GM12878 (cell line): ENCODE measurements around the gene EIF4E2. TPM values are rescaled to one million over a fixed set of nuclear protein-coding genes. Genes with fewer than 3 reads are reported as not detected.

Experiments
- ATAC-seq: fragments of 200-7000 bp; cut with Tn5 transposase; 3 replicates; pipeline ENCODE4 v1.9.1; 2020; ENCODE audit warnings: mild to moderate bottlenecking, moderate library complexity
- BruUV-seq: library from RNA; stranded (reverse); fragments of 400-500 nt; replicated peaks from 2 replicates; lab custom pipeline; 2021; lab: Mats Ljungman, UMichigan
- CTCF ChIA-PET: fragments of 300-600 bp; sonication (Branson Sonifier 250); formaldehyde crosslinking; extraction: SDS; loops from one replicate; lab custom pipeline; 2021; ENCODE audit warnings: inconsistent platforms; lab: Yijun Ruan, JAX
- POLR2A ChIA-PET: fragments of 350-600 bp; formaldehyde crosslinking; extraction: SDS; loops from one replicate; lab custom pipeline; 2021; ENCODE audit warnings: inconsistent platforms; lab: Charles Lee
- RAD21 ChIA-PET: fragments of 300-600 bp; sonication (Branson Sonifier 250); formaldehyde crosslinking; loops from one replicate; lab custom pipeline; 2023; ENCODE audit warnings: antibody characterized with exemption; ENCODE audit not compliant: unreplicated experiment; lab: Charles Lee
- SMC1A ChIA-PET: fragments of 300-600 bp; sonication (Branson Sonifier 250); formaldehyde crosslinking; loops from one replicate; lab custom pipeline; 2023; ENCODE audit not compliant: unreplicated experiment, uncharacterized antibody; lab: Charles Lee
- DNase-seq: peaks from one replicate; pipeline ENCODE4 v3.0.0-alpha.2; 2011; ENCODE audit warnings: low read depth, low spot score
- FAIRE-seq: peaks from 3 replicates; lab custom pipeline; 2011; peaks lifted over from hg19 to GRCh38; lab: Jason Lieb, UNC
- H2AFZ ChIP-seq: 2 replicates; pipeline ENCODE4 v1.6.0; 2011; ENCODE audit warnings: low read depth, low read length, control low read depth; ENCODE audit not compliant: control insufficient read depth
- H3K27ac ChIP-seq: 2 replicates; pipeline ENCODE4 v1.5.1; 2011; ENCODE audit warnings: control low read depth; ENCODE audit not compliant: control insufficient read depth, insufficient read depth
- H3K27me3 ChIP-seq, 2 experiments: replicated peaks in 1 of 2; 2 replicates each; pipeline versions ENCODE4 v1.6.0 to v1.6.1; 2011; ENCODE audit warnings: low read length in 1 of 2; ENCODE audit not compliant: control insufficient read depth in 2 of 2, insufficient read depth in 2 of 2
- H3K36me3 ChIP-seq, 2 experiments: 2 replicates each; pipeline ENCODE4 v1.5.1; 2011; ENCODE audit warnings: low read length in 1 of 2; ENCODE audit not compliant: control insufficient read depth in 2 of 2, insufficient read depth in 2 of 2
- H3K4me1 ChIP-seq: 2 replicates; pipeline ENCODE4 v1.6.1; 2011; ENCODE audit warnings: mild to moderate bottlenecking, low read length, moderate library complexity, mixed read lengths; ENCODE audit not compliant: control insufficient read depth, insufficient read depth
- H3K4me2 ChIP-seq: 2 replicates; pipeline ENCODE4 v1.6.0; 2011; ENCODE audit warnings: control low read depth; ENCODE audit not compliant: control insufficient read depth, insufficient read depth
- H3K4me3 ChIP-seq: fragments of 200-600 bp; sonication (generic); 2 replicates; pipeline ENCODE4 v1.5.1; 2016
- H3K79me2 ChIP-seq: 2 replicates; pipeline ENCODE4 v1.6.0; 2011; ENCODE audit warnings: low read length; ENCODE audit not compliant: control insufficient read depth, insufficient read depth
- H3K9ac ChIP-seq: 2 replicates; pipeline ENCODE4 v1.8.0; 2011; ENCODE audit warnings: low read length, control low read depth, mixed read lengths; ENCODE audit not compliant: control insufficient read depth, insufficient read depth
- H3K9me3 ChIP-seq: replicated peaks from 3 replicates; pipeline ENCODE4 v1.5.1; 2011; ENCODE audit warnings: mild to moderate bottlenecking, low read length; ENCODE audit not compliant: control insufficient read depth, insufficient read depth
- H4K20me1 ChIP-seq: 2 replicates; pipeline ENCODE4 v1.6.0; 2011; ENCODE audit not compliant: control insufficient read depth, insufficient read depth
- BMI1 ChIP-seq: fragments of 450-650 bp; IDR thresholded peaks from 2 replicates; pipeline ENCODE4 v1.6.1; 2016; ENCODE audit warnings: mild to moderate bottlenecking, moderate library complexity, borderline replicate concordance
- CHD2 ChIP-seq: IDR thresholded peaks from 2 replicates; pipeline ENCODE4 v1.6.1; 2011; ENCODE audit warnings: low read depth, low read length, improper control_type of control experiment, borderline replicate concordance
- HDGF ChIP-seq: fragments of 450-650 bp; IDR thresholded peaks from 2 replicates; pipeline ENCODE4 v1.6.1; 2016; ENCODE audit warnings: antibody characterized with exemption
- NBN ChIP-seq: fragments of 450-650 bp; IDR thresholded peaks from 2 replicates; pipeline ENCODE4 v1.6.1; 2016
- NFXL1 ChIP-seq: fragments of 450-650 bp; IDR thresholded peaks from 2 replicates; pipeline ENCODE4 v1.6.1; 2017; ENCODE audit warnings: antibody characterized with exemption, mild to moderate bottlenecking, borderline replicate concordance
- PRDM15 ChIP-seq: fragments of 450-650 bp; formaldehyde crosslinking; IDR thresholded peaks from 2 replicates; pipeline ENCODE4 v1.4.0; 2020; ENCODE audit warnings: mild to moderate bottlenecking, moderate library complexity
- RBBP5 ChIP-seq: fragments of 200-600 bp; sonication (generic); conservative IDR thresholded peaks from 2 replicates; pipeline ENCODE4 v1.6.1; 2016
- RCOR1 ChIP-seq: conservative IDR thresholded peaks from 2 replicates; pipeline ENCODE4 v1.6.1; 2012; ENCODE audit warnings: low read depth, low read length, improper control_type of control experiment
- TCF12 ChIP-seq: IDR thresholded peaks from 2 replicates; pipeline ENCODE4 v1.6.1; 2011; ENCODE audit warnings: low read depth, mild to moderate bottlenecking, low read length
- WGBS: methylation state at CpG from one replicate; pipeline ENCODE4 v1.1.6; 2016; ENCODE audit warnings: low lambda C conversion rate; ENCODE audit not compliant: insufficient replicate concordance, insufficient coverage; ENCODE audit errors: missing lambda C conversion rate; 5-methylcytosine and 5-hydroxymethylcytosine counted together
- in situ Hi-C: fragments of 300-500 bp; cut with MboI; formaldehyde crosslinking; loops from 9 replicates; pipeline ENCODE4 v1.14.3; 2018; ENCODE audit warnings: mixed read lengths
- intact Hi-C: fragments of 100-400 bp; cut with micrococcal nuclease; formaldehyde crosslinking; loops from one replicate; pipeline ENCODE4 v1.14.2; 2022; ENCODE audit not compliant: unreplicated experiment
- polyA plus RNA-seq, 11 experiments: library from polyadenylated mRNA; depleted of rRNA in 4 of 11; unstranded in 6 of 11; stranded (reverse) in 5 of 11; fragments of >200 nt; fragmentation: Nextera tagmentation in 4 of 11; fragmentation: Illumina TruSeq in 1 of 11; extraction: Ambion mirVana in 4 of 11; extraction: Trizol in 1 of 11; gene quantifications; 1 replicate in 1 of 11; 2 replicates in 10 of 11; pipeline versions ENCODE4 v1.2.1 to v1.2.3, GENCODE V29; 2011 to 2016; ENCODE audit warnings: inconsistent platforms in 2 of 11, missing spikeins in 2 of 11, low read depth in 1 of 11
- total RNA-seq, 4 experiments: library from RNA; depleted of rRNA in 3 of 4; stranded (reverse); fragments of >200 nt in 3 of 4; fragmentation: Illumina TruSeq in 1 of 4; extraction: Trizol in 1 of 4; gene quantifications; 2 replicates each; pipeline versions ENCODE4 v1.2.1 to v1.2.3, GENCODE V29; 2013 to 2021
- TF ChIP-seq, protein P1 (sequence below): fragments of 450-650 bp; IDR thresholded peaks from 2 replicates; pipeline ENCODE4 v1.6.1; 2018; ENCODE audit warnings: borderline replicate concordance, mild to moderate bottlenecking; ENCODE audit not compliant: partially characterized antibody
- TF ChIP-seq, protein P2 (sequence below): fragments of 450-650 bp; IDR thresholded peaks from 2 replicates; pipeline ENCODE4 v1.6.1; 2016; ENCODE audit warnings: mild to moderate bottlenecking
- TF ChIP-seq, protein P3 (sequence below): fragments of 450-650 bp; IDR thresholded peaks from 2 replicates; pipeline ENCODE4 v1.6.1; 2017; ENCODE audit warnings: mild to moderate bottlenecking, moderate library complexity

Gene EIF4E2
- total and polyA plus RNA-seq, 10 of the 15 experiments (the other 5 are each of a cell fraction or from before 2014, with no cell fraction given): 56.1 to 158 (median 110) TPM

DNA sequence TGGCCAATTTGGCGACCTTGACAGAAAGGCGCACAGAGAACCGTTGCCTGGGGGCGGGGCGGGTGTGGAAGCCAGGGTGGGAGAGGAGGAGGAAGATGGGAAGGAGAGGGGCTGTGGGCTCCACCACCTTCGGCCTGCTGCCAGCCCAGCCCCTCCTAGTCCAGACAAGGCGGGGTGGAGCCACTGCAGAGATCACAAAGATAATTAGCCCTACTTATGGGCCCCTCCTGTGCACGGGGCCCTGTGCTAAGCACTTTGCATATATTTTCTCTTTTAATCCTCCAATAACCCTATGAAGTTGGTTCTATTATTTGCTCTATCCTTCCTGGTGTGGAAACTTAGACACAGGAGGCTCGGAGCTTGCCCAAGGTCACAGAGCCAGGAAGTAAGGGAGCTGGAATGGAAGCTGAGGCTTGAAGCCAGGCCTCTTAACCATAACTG lies 49.1 kb upstream of the EIF4E2 start:
- DNase-seq (no peak), ATAC-seq (no peak), FAIRE-seq (no peak)
- H3K9ac ChIP-seq: no peak overlapping the region
- no peaks in the 10 kb centered on the region for H3K4me1 ChIP-seq
- CTCF ChIA-PET: no interaction called here
- SMC1A ChIA-PET: no interaction called here
- WGBS: 0% methylated on average over 4 of the region's 9 CpGs
- H4K20me1 ChIP-seq: no peaks in the 10 kb centered on the region
- intact Hi-C loops (no loop called here), in situ Hi-C loops (no loop called here)
- no peaks in the 10 kb centered on the region for H3K36me3 ChIP-seq
- RAD21 ChIA-PET: no interaction called here
- no peak overlapping the region for H3K4me2 ChIP-seq
- no peak overlapping the region for H3K27ac ChIP-seq
- no peak overlapping the region for H2AFZ ChIP-seq
- no peaks in the 10 kb centered on the region for H3K9me3 ChIP-seq
- BruUV-seq: no TSS peak
- H3K79me2 ChIP-seq: no peaks in the 10 kb centered on the region
- POLR2A ChIA-PET: no interaction called here
- peaks cover 5 to 12% of the 10 kb centered on the region in 2 experiments for H3K27me3 ChIP-seq
- H3K4me3 ChIP-seq: no peak overlapping the region
- TF ChIP-seq CHD2: no peak
- no peak for TF ChIP-seq NFXL1
- no peak for TF ChIP-seq TCF12
- TF ChIP-seq PRDM15: no peak
- no peak for TF ChIP-seq NBN
- TF ChIP-seq HDGF: no peak
- no peak for TF ChIP-seq RBBP5
- TF ChIP-seq BMI1: no peak
- TF ChIP-seq, protein P1, sequence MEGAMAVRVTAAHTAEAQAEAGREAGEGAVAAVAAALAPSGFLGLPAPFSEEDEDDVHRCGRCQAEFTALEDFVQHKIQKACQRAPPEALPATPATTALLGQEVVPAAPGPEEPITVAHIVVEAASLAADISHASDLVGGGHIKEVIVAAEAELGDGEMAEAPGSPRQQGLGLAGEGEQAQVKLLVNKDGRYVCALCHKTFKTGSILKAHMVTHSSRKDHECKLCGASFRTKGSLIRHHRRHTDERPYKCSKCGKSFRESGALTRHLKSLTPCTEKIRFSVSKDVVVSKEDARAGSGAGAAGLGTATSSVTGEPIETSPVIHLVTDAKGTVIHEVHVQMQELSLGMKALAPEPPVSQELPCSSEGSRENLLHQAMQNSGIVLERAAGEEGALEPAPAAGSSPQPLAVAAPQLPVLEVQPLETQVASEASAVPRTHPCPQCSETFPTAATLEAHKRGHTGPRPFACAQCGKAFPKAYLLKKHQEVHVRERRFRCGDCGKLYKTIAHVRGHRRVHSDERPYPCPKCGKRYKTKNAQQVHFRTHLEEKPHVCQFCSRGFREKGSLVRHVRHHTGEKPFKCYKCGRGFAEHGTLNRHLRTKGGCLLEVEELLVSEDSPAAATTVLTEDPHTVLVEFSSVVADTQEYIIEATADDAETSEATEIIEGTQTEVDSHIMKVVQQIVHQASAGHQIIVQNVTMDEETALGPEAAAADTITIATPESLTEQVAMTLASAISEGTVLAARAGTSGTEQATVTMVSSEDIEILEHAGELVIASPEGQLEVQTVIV: no peak
- TF ChIP-seq, protein P2, sequence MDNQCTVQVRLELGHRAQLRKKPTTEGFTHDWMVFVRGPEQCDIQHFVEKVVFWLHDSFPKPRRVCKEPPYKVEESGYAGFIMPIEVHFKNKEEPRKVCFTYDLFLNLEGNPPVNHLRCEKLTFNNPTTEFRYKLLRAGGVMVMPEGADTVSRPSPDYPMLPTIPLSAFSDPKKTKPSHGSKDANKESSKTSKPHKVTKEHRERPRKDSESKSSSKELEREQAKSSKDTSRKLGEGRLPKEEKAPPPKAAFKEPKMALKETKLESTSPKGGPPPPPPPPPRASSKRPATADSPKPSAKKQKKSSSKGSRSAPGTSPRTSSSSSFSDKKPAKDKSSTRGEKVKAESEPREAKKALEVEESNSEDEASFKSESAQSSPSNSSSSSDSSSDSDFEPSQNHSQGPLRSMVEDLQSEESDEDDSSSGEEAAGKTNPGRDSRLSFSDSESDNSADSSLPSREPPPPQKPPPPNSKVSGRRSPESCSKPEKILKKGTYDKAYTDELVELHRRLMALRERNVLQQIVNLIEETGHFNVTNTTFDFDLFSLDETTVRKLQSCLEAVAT: no peak
- TF ChIP-seq, protein P3, sequence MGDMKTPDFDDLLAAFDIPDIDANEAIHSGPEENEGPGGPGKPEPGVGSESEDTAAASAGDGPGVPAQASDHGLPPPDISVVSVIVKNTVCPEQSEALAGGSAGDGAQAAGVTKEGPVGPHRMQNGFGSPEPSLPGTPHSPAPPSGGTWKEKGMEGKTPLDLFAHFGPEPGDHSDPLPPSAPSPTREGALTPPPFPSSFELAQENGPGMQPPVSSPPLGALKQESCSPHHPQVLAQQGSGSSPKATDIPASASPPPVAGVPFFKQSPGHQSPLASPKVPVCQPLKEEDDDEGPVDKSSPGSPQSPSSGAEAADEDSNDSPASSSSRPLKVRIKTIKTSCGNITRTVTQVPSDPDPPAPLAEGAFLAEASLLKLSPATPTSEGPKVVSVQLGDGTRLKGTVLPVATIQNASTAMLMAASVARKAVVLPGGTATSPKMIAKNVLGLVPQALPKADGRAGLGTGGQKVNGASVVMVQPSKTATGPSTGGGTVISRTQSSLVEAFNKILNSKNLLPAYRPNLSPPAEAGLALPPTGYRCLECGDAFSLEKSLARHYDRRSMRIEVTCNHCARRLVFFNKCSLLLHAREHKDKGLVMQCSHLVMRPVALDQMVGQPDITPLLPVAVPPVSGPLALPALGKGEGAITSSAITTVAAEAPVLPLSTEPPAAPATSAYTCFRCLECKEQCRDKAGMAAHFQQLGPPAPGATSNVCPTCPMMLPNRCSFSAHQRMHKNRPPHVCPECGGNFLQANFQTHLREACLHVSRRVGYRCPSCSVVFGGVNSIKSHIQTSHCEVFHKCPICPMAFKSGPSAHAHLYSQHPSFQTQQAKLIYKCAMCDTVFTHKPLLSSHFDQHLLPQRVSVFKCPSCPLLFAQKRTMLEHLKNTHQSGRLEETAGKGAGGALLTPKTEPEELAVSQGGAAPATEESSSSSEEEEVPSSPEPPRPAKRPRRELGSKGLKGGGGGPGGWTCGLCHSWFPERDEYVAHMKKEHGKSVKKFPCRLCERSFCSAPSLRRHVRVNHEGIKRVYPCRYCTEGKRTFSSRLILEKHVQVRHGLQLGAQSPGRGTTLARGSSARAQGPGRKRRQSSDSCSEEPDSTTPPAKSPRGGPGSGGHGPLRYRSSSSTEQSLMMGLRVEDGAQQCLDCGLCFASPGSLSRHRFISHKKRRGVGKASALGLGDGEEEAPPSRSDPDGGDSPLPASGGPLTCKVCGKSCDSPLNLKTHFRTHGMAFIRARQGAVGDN: no peak
- TF ChIP-seq RCOR1: no peak
